PFSK-1 (cell line): Measurements from ENCODE around the gene FBXL13.

ENCODE experiments used
- POLR2AphosphoS5 ChIP-seq: IDR thresholded peaks from 2 replicates; pipeline ENCODE4 v1.6.1; 2012; ENCODE audit warnings: low read depth, mild to moderate bottlenecking, control low read depth, low read length, moderate library complexity
- TAF1 ChIP-seq: IDR thresholded peaks from 2 replicates; pipeline ENCODE4 v1.6.1; 2012; ENCODE audit warnings: low read length, control low read depth, borderline replicate concordance; ENCODE audit not compliant: insufficient read depth

DNA sequence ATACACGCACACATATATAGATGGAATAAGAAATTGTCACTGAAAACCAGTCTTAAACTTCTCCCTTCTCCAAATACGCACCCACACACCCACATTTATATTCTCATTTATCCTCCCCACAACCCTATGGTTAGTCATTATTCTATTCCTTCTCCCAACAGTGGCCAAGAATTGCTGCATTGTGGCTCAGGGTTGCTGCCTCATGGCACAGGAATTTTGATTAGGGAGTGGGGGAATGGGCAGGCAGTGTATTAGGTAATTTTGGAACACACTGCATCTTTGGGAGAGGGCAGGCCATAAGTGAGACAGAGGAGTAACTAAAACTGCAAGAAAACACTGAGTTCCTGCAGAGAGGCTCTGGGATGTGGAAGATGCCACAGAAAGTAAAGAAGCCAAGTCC, 38.6 kb upstream of the FBXL13 start:
- TF ChIP-seq TAF1 (no peak), POLR2AphosphoS5 (no peak)
